Measurements from ENCODE around the gene KLHL41.

DNA sequence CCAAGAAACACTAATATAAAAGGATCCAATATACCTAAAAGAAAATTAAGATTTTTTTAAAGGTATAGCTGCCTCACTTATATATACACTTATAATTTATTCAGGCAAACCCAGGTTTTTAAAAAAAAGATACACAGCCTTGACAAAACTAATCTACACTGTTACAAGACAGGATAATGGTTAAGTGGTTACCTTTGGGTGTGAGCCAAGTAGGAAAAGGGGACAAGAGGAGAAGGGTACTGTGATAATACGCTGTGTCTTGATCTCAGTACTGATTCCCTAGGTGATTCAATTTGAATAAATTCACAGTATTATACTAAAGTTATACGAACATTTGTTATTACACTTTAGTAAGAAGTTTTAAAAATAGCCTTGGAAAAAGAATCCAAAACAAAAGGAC lies 30.6 kb downstream of the KLHL41 start:
- no peak for TF ChIP-seq MXI1 (conservative IDR thresholded peaks at IDR 0.05; ENCODE audit: poor library complexity, severe bottlenecking)
- TF ChIP-seq, protein P1, sequence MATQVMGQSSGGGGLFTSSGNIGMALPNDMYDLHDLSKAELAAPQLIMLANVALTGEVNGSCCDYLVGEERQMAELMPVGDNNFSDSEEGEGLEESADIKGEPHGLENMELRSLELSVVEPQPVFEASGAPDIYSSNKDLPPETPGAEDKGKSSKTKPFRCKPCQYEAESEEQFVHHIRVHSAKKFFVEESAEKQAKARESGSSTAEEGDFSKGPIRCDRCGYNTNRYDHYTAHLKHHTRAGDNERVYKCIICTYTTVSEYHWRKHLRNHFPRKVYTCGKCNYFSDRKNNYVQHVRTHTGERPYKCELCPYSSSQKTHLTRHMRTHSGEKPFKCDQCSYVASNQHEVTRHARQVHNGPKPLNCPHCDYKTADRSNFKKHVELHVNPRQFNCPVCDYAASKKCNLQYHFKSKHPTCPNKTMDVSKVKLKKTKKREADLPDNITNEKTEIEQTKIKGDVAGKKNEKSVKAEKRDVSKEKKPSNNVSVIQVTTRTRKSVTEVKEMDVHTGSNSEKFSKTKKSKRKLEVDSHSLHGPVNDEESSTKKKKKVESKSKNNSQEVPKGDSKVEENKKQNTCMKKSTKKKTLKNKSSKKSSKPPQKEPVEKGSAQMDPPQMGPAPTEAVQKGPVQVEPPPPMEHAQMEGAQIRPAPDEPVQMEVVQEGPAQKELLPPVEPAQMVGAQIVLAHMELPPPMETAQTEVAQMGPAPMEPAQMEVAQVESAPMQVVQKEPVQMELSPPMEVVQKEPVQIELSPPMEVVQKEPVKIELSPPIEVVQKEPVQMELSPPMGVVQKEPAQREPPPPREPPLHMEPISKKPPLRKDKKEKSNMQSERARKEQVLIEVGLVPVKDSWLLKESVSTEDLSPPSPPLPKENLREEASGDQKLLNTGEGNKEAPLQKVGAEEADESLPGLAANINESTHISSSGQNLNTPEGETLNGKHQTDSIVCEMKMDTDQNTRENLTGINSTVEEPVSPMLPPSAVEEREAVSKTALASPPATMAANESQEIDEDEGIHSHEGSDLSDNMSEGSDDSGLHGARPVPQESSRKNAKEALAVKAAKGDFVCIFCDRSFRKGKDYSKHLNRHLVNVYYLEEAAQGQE (IDR thresholded peaks at IDR 0.05; ENCODE audit: borderline replicate concordance): no peak
- TF ChIP-seq, protein P2, sequence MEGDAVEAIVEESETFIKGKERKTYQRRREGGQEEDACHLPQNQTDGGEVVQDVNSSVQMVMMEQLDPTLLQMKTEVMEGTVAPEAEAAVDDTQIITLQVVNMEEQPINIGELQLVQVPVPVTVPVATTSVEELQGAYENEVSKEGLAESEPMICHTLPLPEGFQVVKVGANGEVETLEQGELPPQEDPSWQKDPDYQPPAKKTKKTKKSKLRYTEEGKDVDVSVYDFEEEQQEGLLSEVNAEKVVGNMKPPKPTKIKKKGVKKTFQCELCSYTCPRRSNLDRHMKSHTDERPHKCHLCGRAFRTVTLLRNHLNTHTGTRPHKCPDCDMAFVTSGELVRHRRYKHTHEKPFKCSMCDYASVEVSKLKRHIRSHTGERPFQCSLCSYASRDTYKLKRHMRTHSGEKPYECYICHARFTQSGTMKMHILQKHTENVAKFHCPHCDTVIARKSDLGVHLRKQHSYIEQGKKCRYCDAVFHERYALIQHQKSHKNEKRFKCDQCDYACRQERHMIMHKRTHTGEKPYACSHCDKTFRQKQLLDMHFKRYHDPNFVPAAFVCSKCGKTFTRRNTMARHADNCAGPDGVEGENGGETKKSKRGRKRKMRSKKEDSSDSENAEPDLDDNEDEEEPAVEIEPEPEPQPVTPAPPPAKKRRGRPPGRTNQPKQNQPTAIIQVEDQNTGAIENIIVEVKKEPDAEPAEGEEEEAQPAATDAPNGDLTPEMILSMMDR (IDR thresholded peaks at IDR 0.05; ENCODE audit: poor library complexity, severe bottlenecking): no peak
- no peak for TF ChIP-seq SMC3 (conservative IDR thresholded peaks at IDR 0.05; ENCODE audit: poor library complexity)
